ENCODE results near the gene CHMP1B. TPM values are rescaled to one million over a fixed set of nuclear protein-coding genes. Genes with fewer than 3 reads are reported as not detected.

The CHMP1B gene
- total RNA-seq, 1 donor from 2014 or later = 43.9 TPM

DNA sequence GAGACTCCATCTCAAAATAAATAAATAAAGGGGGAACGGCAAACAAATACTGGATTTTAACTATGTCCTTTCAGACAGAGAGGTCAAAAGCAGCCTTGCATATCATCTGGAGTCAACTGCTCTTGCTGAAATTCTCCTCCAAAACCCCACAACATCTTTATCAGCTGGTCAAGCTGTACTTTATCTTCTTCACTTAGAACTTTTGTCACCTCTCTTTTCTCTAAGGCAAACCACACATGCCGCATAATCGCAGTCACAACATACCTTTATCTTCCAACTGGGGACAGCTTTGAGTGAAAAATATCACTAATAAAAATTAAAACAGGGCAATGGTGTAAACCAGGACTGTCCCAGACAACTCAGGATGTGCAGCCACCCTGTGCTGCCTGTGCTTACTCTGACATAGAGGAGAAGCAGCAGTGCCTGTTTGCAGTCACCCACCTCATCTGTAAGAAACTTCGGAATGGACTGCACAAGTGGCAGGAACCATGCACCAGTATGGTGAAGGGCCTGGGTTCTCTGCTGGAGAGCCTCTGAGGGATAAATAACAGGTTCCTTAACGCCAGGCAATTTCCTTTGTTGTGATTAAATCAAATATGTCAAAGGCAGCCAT, 50.7 kb downstream of the CHMP1B start:
- DNase-seq (ENCODE audit: low spot score) = no peak

DNA sequence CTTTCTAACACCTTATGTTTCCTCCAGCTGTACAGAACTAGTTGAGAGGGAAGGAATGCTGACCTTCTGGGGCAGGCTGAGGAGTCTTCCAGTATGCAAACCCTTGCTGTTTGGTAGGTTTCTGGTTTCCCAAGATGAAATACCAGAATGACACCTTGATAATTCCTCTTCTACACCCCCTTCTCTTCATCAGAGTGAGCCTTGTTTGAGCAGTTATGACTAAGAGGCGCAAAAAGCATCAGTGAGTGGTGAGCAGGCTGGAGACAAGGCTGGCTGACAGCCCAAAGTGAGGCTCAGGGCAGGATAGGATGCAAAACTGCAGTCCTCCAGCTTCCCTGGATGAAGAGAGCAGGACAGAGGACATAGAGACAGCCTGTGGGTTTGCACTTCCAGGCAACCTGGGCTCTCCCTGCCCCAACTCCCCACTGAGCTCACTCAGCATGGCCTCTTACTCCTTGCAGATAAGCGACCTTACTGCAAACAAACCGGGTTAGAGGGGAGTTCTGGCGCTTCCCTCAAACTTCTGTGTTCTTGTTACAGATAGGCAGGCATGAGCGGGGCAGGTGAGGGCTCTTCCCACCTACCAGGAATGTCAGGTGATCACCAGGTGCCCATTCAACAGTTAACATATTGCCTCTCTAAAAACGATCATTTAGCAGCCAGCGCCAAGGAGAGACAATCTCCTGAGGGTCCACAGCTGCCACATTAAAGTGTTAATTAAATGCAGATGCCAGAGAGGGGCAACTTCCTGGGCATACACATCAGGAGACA, 51.5 kb downstream of the CHMP1B start:
- no peak for DNase-seq (ENCODE audit: low spot score)

Other genes starting within 250 kb of the CHMP1B start
- not detected for gene SLC35G4, start 241.8 kb upstream of the CHMP1B start, total RNA-seq
- 7.4 TPM for gene GNAL, start 162.1 kb upstream of the CHMP1B start, total RNA-seq
- 30.5 TPM for gene MPPE1, start 56.9 kb downstream of the CHMP1B start, total RNA-seq
- 31.8 TPM for gene IMPA2, start 130.1 kb downstream of the CHMP1B start, total RNA-seq
- not detected for gene ANKRD62, start 242.4 kb downstream of the CHMP1B start, total RNA-seq